Measurements from ENCODE around the gene PSMG3.
A peak's percentile ranks its signal among the peaks of the same experiment; 100 is the strongest.

PSMG3 gene

DNA sequence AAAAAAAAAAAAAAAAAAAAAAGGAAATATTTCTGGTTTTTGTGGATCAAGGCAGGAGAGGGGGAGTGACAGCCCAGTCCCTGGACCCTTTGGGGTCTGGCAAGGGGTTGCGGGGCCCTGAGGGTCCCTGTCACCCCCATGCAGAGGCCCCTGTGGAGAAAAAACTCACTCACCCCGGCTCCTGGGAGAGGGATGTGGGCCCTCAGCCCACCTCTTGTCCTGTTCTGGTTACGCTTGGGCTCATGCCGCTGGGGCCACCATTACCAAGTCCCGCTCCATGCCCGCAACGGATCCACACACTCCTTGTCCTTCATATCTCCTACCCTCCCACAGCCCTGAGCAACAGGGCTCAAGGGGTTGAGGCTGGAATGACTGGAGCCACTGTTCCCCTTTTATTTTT is 12.8 kb downstream of the PSMG3 start:
- DNase-seq (ENCODE audit: extremely low read depth, low read depth): no peak

GRCh38 chr7:1555813-1556543 is 13.9 kb downstream of the PSMG3 start, which contains the start of gene TMEM184A:
Gene TMEM184A, minus strand, starts transcription at chr7:1556205. Its CDS starts 721 bp downstream, at chr7:1555484.
- no peak for DNase-seq (ENCODE audit: extremely low read depth, low read depth)
- peak; percentile 19 for TF ChIP-seq CTCF (IDR thresholded peaks at IDR 0.05; ENCODE audit: low read depth, low read length)

More for the DNA sequence above, 12.8 kb downstream of the PSMG3 start:
- TF ChIP-seq CTCF (IDR thresholded peaks at IDR 0.05; ENCODE audit: low read depth, low read length): no peak

GRCh38 chr7:1555046-1555812 is 14.6 kb downstream of the PSMG3 start:
- no peak for DNase-seq (ENCODE audit: extremely low read depth, low read depth)
- TF ChIP-seq CTCF (IDR thresholded peaks at IDR 0.05; ENCODE audit: low read depth, low read length): no peak

DNA sequence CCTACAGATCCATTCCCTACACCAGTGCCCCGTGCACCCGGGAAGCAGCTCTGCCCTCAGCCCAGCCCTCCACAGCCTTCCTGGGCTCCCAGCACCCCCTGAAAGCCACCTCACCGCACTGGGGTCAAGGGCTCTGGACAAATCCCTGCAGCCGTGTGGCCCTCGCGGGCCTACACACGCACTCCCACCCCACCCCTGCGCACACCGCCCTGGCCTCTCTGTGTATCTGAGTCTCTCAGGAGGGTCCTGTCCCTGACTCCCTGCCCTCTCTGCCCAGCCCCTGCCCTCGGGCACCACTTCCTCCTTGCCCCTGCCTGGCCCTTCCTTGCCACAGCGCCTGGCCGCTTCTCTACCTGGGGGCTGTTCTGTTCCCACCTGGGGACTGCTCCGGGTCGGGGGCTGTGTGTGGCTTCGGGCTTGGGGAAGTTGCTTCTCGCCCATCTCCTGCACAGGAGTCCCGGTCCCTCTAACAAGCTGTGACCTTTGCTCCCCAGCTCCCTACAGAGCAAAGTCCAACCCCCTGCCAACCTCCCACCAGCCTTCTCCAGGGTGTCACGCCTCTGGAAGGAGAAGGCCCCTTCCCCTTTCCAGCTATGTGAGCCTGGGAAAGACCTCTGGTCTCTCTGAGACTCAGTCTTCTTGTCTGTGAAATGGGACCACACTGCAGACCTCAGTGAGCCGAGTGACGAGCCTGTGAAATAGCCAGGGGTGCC is 15.3 kb downstream of the PSMG3 start:
- TF ChIP-seq CTCF (IDR thresholded peaks at IDR 0.05; ENCODE audit: low read depth, low read length): no peak
- DNase-seq (ENCODE audit: extremely low read depth, low read depth): no peak

- TF ChIP-seq CTCF (IDR thresholded peaks at IDR 0.05; ENCODE audit: low read depth, low read length): no peak
- DNase-seq (ENCODE audit: extremely low read depth, low read depth): no peak
Measured at GRCh38 chr7:1553512-1554210, 16.2 kb downstream of the PSMG3 start.

DNA sequence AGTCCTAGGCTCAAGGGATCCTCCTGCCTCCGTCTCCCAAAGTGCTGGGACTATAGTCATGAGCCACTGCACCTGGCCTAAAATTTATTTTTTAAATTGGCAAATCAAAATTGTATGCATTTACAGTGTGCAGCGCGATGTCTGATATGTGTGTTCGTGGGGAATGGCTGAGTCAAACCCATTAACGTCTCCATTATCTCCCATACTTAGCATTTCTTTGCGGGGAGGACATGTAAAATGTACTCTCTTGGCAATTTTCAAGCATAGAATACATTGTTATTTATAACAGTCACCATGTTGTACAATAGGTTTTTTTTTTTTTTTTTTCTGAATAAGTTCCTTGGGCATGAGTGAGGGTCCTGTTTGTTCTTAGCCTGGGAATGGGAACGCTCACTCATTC is 17.6 kb downstream of the PSMG3 start:
- DNase-seq (ENCODE audit: extremely low read depth, low read depth): no peak
- TF ChIP-seq CTCF (IDR thresholded peaks at IDR 0.05; ENCODE audit: low read depth, low read length): no peak
